Measurements from ENCODE around the gene RPRM.
A peak's percentile ranks its signal among the peaks of the same experiment; 100 is the strongest.
"Not testable (repeated sequence)": the region's sequence is repeated elsewhere in the genome, so short reads cannot be mapped to it uniquely, and the experiment has no call there.

The RPRM gene

GRCh38 chr2:153478289-153479261 lies at the start of gene RPRM:
Gene RPRM, minus strand, starts transcription at chr2:153478762. Its CDS starts 197 bp downstream, at chr2:153478565.
- peak; percentile 31 for DNase-seq

- DNase-seq: peak; percentile 36
Measured at GRCh38 chr2:153519257-153519875, 40.8 kb upstream of the RPRM start.

- no peak for DNase-seq
Measured at GRCh38 chr2:153512331-153512730, 33.8 kb upstream of the RPRM start.

GRCh38 chr2:153510996-153511395 lies 32.4 kb upstream of the RPRM start:
- DNase-seq: no peak

- no peak for DNase-seq
Measured at GRCh38 chr2:153509133-153509532, 30.6 kb upstream of the RPRM start.

GRCh38 chr2:153506499-153506898 lies 27.9 kb upstream of the RPRM start:
- DNase-seq: not testable (repeated sequence)

- DNase-seq: no peak
Measured at GRCh38 chr2:153499439-153499838, 20.9 kb upstream of the RPRM start.

- DNase-seq: no peak
Measured at GRCh38 chr2:153497938-153498629, 19.5 kb upstream of the RPRM start.

GRCh38 chr2:153495725-153496124 lies 17.2 kb upstream of the RPRM start:
- DNase-seq: no peak

GRCh38 chr2:153488072-153488471 lies 9.5 kb upstream of the RPRM start:
- DNase-seq: no peak

GRCh38 chr2:153487448-153487847 lies 8.9 kb upstream of the RPRM start:
- DNase-seq: no peak

GRCh38 chr2:153479573-153479972 lies 1.0 kb upstream of the RPRM start:
- DNase-seq: no peak

GRCh38 chr2:153477636-153478288 lies 800 bp downstream of the RPRM start:
- DNase-seq: no peak

GRCh38 chr2:153476816-153477635 lies 1.5 kb downstream of the RPRM start:
- DNase-seq: no peak

- DNase-seq: no peak
Measured at GRCh38 chr2:153476491-153476815, 2.1 kb downstream of the RPRM start.

GRCh38 chr2:153474876-153475435 lies 3.6 kb downstream of the RPRM start:
- no peak for DNase-seq

- DNase-seq: no peak
Measured at GRCh38 chr2:153474407-153474806, 4.2 kb downstream of the RPRM start.

- DNase-seq: no peak
Measured at GRCh38 chr2:153470867-153471266, 7.7 kb downstream of the RPRM start.

- no peak for DNase-seq
Measured at GRCh38 chr2:153464395-153464794, 14.2 kb downstream of the RPRM start.

- DNase-seq: no peak
Measured at GRCh38 chr2:153462338-153462859, 16.2 kb downstream of the RPRM start.

- DNase-seq: no peak
Measured at GRCh38 chr2:153461453-153461852, 17.1 kb downstream of the RPRM start.

GRCh38 chr2:153455861-153456260 lies 22.7 kb downstream of the RPRM start:
- no peak for DNase-seq

Data from fibroblast of skin of right quadriceps (primary cell).